Suppressor macrophage (primary cell): Measurements from ENCODE around the gene ITGA8.
"Not testable (repeated sequence)": the region's sequence is repeated elsewhere in the genome, so short reads cannot be mapped to it uniquely, and the experiment has no call there.

Source experiments
- DNase-seq, 4 experiments: peaks; one replicate each; pipeline ENCODE4 v3.0.0-alpha.2; 2020 to 2022
- total RNA-seq, 17 experiments: gene quantifications; one replicate each; lab custom pipeline; 2026; ENCODE audit warnings: mixed read lengths in 6 of 17, inconsistent platforms in 3 of 17; lab: John Stamatoyannopoulos, UW

The ITGA8 gene
- 0 to 4.1 (median 0) reads per million in 17 experiments for total RNA-seq

- no peak for DNase-seq
These were observed at the start of gene ITGA8 for GRCh38 chr10:15719899-15720634. ITGA8 (minus strand) TSS chr10:15719922; CDS start chr10:15719771, 151 bp downstream.

- no peak for DNase-seq
These were observed 45.3 kb upstream of the ITGA8 start for GRCh38 chr10:15764892-15765454.

GRCh38 chr10:15763006-15763405, 43.3 kb upstream of the ITGA8 start:
- DNase-seq: no peak

GRCh38 chr10:15762239-15762638, 42.5 kb upstream of the ITGA8 start:
- DNase-seq: not testable (repeated sequence)

GRCh38 chr10:15761224-15761623, 41.5 kb upstream of the ITGA8 start:
- not testable (repeated sequence) for DNase-seq

- DNase-seq: no peak
These were observed 41.0 kb upstream of the ITGA8 start for GRCh38 chr10:15760681-15761080.

GRCh38 chr10:15759265-15759664, 39.5 kb upstream of the ITGA8 start:
- no peak for DNase-seq

GRCh38 chr10:15758618-15759017, 38.9 kb upstream of the ITGA8 start:
- no peak for DNase-seq

- no peak for DNase-seq
These were observed 35.2 kb upstream of the ITGA8 start for GRCh38 chr10:15754937-15755336.

GRCh38 chr10:15751046-15751445, 31.3 kb upstream of the ITGA8 start:
- DNase-seq: no peak

- DNase-seq: no peak
These were observed 28.4 kb upstream of the ITGA8 start for GRCh38 chr10:15748126-15748525.

- no peak for DNase-seq
These were observed 27.9 kb upstream of the ITGA8 start for GRCh38 chr10:15747632-15748031.

- no peak for DNase-seq
These were observed 26.0 kb upstream of the ITGA8 start for GRCh38 chr10:15745751-15746150.

- DNase-seq: peak; percentile 52 to 68 (median 64)
These were observed 24.6 kb upstream of the ITGA8 start for GRCh38 chr10:15744217-15744865.

GRCh38 chr10:15743443-15743842, 23.7 kb upstream of the ITGA8 start:
- no peak for DNase-seq

- no peak for DNase-seq
These were observed 23.1 kb upstream of the ITGA8 start for GRCh38 chr10:15742836-15743235.

GRCh38 chr10:15742102-15742501, 22.4 kb upstream of the ITGA8 start:
- DNase-seq: no peak

- DNase-seq: no peak
These were observed 21.9 kb upstream of the ITGA8 start for GRCh38 chr10:15741581-15741980.

GRCh38 chr10:15740261-15740660, 20.5 kb upstream of the ITGA8 start:
- DNase-seq: no peak

GRCh38 chr10:15739254-15739970, 19.7 kb upstream of the ITGA8 start:
- no peak for DNase-seq

- no peak for DNase-seq
These were observed 18.7 kb upstream of the ITGA8 start for GRCh38 chr10:15738270-15738925.

- DNase-seq: no peak
These were observed 17.9 kb upstream of the ITGA8 start for GRCh38 chr10:15737656-15738055.

GRCh38 chr10:15735763-15736162, 16.0 kb upstream of the ITGA8 start:
- DNase-seq: no peak
